ENCODE results near the gene TTYH2.

- no peak for TF ChIP-seq CTCF (IDR thresholded peaks at IDR 0.05)
- no peak for TF ChIP-seq POLR2A (IDR thresholded peaks at IDR 0.05)
- no peak for TF ChIP-seq EP300 (IDR thresholded peaks at IDR 0.05)
Measured at GRCh38 chr17:74217888-74218287, 4.5 kb downstream of the TTYH2 start.

Measured in tibial nerve (tissue), 4 donors.